Measurements from ENCODE around the gene ADAMTS9. TPM values are rescaled to one million over a fixed set of nuclear protein-coding genes. Genes with fewer than 3 reads are reported as not detected.

ADAMTS9 gene
- total RNA-seq, 2 donors from 2014 or later: 16.1 to 38.0 TPM

GRCh38 chr3:64599651-64600050 is 88.1 kb downstream of the ADAMTS9 start:
- Histone ChIP-seq H3K9me3 (ENCODE audit: control insufficient read depth, low read length) (no peaks in the 10 kb centered on the region), H3K9ac (ENCODE audit: extremely low read depth, low read length, poor library complexity, severe bottlenecking) (no peak overlapping the region), H3K36me3 (ENCODE audit: control insufficient read depth, insufficient read depth, low read length) (peaks cover 34% of the 10 kb centered on the region), H3K4me1 (ENCODE audit: control insufficient read depth, insufficient read depth, low read length) (peaks cover 8% of the 10 kb centered on the region), H3K27ac (ENCODE audit: low read depth, low read length) (no peak overlapping the region), H3K4me3 (ENCODE audit: low read length) (no peak overlapping the region), H3K27me3 (ENCODE audit: control insufficient read depth, insufficient read depth, low read length, poor library complexity, severe bottlenecking) (no peaks in the 10 kb centered on the region)
- H3K4me3 Mint-ChIP-seq: no peak overlapping the region
- WGBS, 2 experiments (ENCODE audit: insufficient coverage in 1 of 2, insufficient read length in 1 of 2): 88 to 100% methylated on average over 1 to 2 of the region's 2 CpGs
- H3K9me3 Mint-ChIP-seq: no peaks in the 10 kb centered on the region
- TF ChIP-seq CTCF (conservative IDR thresholded peaks at IDR 0.05): no peak
- no peak overlapping the region for H3K27ac Mint-ChIP-seq
- peaks cover 2% of the 10 kb centered on the region for H3K36me3 Mint-ChIP-seq (ENCODE audit: low read depth)
- H3K4me1 Mint-ChIP-seq: peaks cover 9% of the 10 kb centered on the region
- DNase-seq: no peak
- H3K27me3 Mint-ChIP-seq (ENCODE audit: insufficient read depth): no peaks in the 10 kb centered on the region

- no peak for DNase-seq
- Mint-ChIP-seq H3K27ac (no peak overlapping the region), H3K9me3 (no peaks in the 10 kb centered on the region), H3K4me3 (no peak overlapping the region), H3K36me3 (ENCODE audit: low read depth) (no peaks in the 10 kb centered on the region), H3K27me3 (ENCODE audit: insufficient read depth) (peaks cover 13% of the 10 kb centered on the region), H3K4me1 (peaks cover 9% of the 10 kb centered on the region)
- WGBS, 2 experiments (ENCODE audit: insufficient coverage in 1 of 2, insufficient read length in 1 of 2): 74 to 88% methylated on average over 4 to 5 of the region's 5 CpGs
- no peaks in the 10 kb centered on the region for H3K27me3 ChIP-seq (ENCODE audit: control insufficient read depth, insufficient read depth, low read length, poor library complexity, severe bottlenecking)
- no peak overlapping the region for H3K27ac ChIP-seq (ENCODE audit: low read depth, low read length)
- peaks cover 8% of the 10 kb centered on the region for H3K4me1 ChIP-seq (ENCODE audit: control insufficient read depth, insufficient read depth, low read length)
- peaks cover 29% of the 10 kb centered on the region for H3K36me3 ChIP-seq (ENCODE audit: control insufficient read depth, insufficient read depth, low read length)
- no peak overlapping the region for H3K4me3 ChIP-seq (ENCODE audit: low read length)
- H3K9ac ChIP-seq (ENCODE audit: extremely low read depth, low read length, poor library complexity, severe bottlenecking): no peak overlapping the region
- TF ChIP-seq CTCF (conservative IDR thresholded peaks at IDR 0.05): no peak
- H3K9me3 ChIP-seq (ENCODE audit: control insufficient read depth, low read length): no peaks in the 10 kb centered on the region
Measured at GRCh38 chr3:64595253-64595694, 92.5 kb downstream of the ADAMTS9 start.

GRCh38 chr3:64594134-64594533 is 93.7 kb downstream of the ADAMTS9 start:
- 96 to 98% methylated on average over 9 of the region's 9 CpGs for WGBS, 2 experiments (ENCODE audit: insufficient coverage in 1 of 2, insufficient read length in 1 of 2)
- no peak overlapping the region for H3K27ac ChIP-seq (ENCODE audit: low read depth, low read length)
- H3K4me3 Mint-ChIP-seq: no peak overlapping the region
- no peak for TF ChIP-seq CTCF (conservative IDR thresholded peaks at IDR 0.05)
- no peak overlapping the region for H3K9ac ChIP-seq (ENCODE audit: extremely low read depth, low read length, poor library complexity, severe bottlenecking)
- H3K4me1 ChIP-seq (ENCODE audit: control insufficient read depth, insufficient read depth, low read length): peaks cover 8% of the 10 kb centered on the region
- H3K36me3 Mint-ChIP-seq (ENCODE audit: low read depth): no peaks in the 10 kb centered on the region
- H3K27me3 Mint-ChIP-seq (ENCODE audit: insufficient read depth): peaks cover 13% of the 10 kb centered on the region
- no peak for DNase-seq
- peaks cover 29% of the 10 kb centered on the region for H3K36me3 ChIP-seq (ENCODE audit: control insufficient read depth, insufficient read depth, low read length)
- H3K4me3 ChIP-seq (ENCODE audit: low read length): no peak overlapping the region
- no peaks in the 10 kb centered on the region for H3K9me3 Mint-ChIP-seq
- no peaks in the 10 kb centered on the region for H3K9me3 ChIP-seq (ENCODE audit: control insufficient read depth, low read length)
- peaks cover 9% of the 10 kb centered on the region for H3K4me1 Mint-ChIP-seq
- no peak overlapping the region for H3K27ac Mint-ChIP-seq
- H3K27me3 ChIP-seq (ENCODE audit: control insufficient read depth, insufficient read depth, low read length, poor library complexity, severe bottlenecking): no peaks in the 10 kb centered on the region

Measured in endodermal cell (in vitro differentiated cells).